HepG2 (cell line): ENCODE data around the gene TBX15. TPM values are rescaled to one million over a fixed set of nuclear protein-coding genes. Genes with fewer than 3 reads are reported as not detected.

Experiments used
- ATAC-seq: fragments of 200-7000 bp; cut with Tn5 transposase; 3 replicates; pipeline ENCODE4 v1.9.1; 2020; ENCODE audit warnings: mild to moderate bottlenecking, moderate library complexity
- BruUV-seq: library from RNA; stranded (reverse); fragments of 400-500 nt; replicated peaks from 2 replicates; lab custom pipeline; 2021; lab: Mats Ljungman, UMichigan
- CTCF ChIA-PET: fragments of 300-600 bp; formaldehyde crosslinking; extraction: SDS; loops from one replicate; lab custom pipeline; 2021; ENCODE audit warnings: low total read pairs, inconsistent platforms, low intra/inter-chr PET ratio; lab: Yijun Ruan, JAX
- POLR2A ChIA-PET: fragments of 350-600 bp; sonication (Branson Sonifier 250); formaldehyde crosslinking; loops from one replicate; lab custom pipeline; 2020; ENCODE audit warnings: antibody characterized with exemption, inconsistent platforms; lab: Yijun Ruan, JAX
- DNase-seq: peaks from one replicate; pipeline ENCODE4 v3.0.0-alpha.2; 2015; ENCODE audit warnings: low spot score
- FAIRE-seq: peaks from 3 replicates; lab custom pipeline; 2011; peaks lifted over from hg19 to GRCh38; lab: Jason Lieb, UNC
- H2AFZ ChIP-seq: one replicate; pipeline ENCODE4 v1.6.1; 2011; ENCODE audit warnings: low read length, inconsistent platforms
- H3K27ac ChIP-seq: fragments of 300-600 bp; 3 replicates; pipeline ENCODE4 v1.8.0; 2011; ENCODE audit warnings: mixed run types, mild to moderate bottlenecking, mixed read lengths, low read length, inconsistent platforms; ENCODE audit not compliant: insufficient read depth; ENCODE audit errors: extremely low read length
- H3K27me3 ChIP-seq, 2 experiments: fragments of 200-600 bp in 1 of 2; 2 replicates in 1 of 2; 3 replicates in 1 of 2; pipeline versions ENCODE4 v1.6.0 to v1.8.0; 2011; ENCODE audit warnings: low read length in 2 of 2, mild to moderate bottlenecking in 2 of 2, moderate library complexity in 2 of 2, inconsistent platforms in 1 of 2; ENCODE audit not compliant: insufficient read depth in 2 of 2, control insufficient read depth in 1 of 2
- H3K36me3 ChIP-seq, 2 experiments: fragments of 200-600 bp in 1 of 2; replicated peaks in 1 of 2; 2 replicates in 1 of 2; 3 replicates in 1 of 2; pipeline versions ENCODE4 v1.5.1 to v1.8.0; 2011; ENCODE audit warnings: low read length in 2 of 2, inconsistent platforms in 1 of 2; ENCODE audit not compliant: insufficient read depth in 2 of 2, control insufficient read depth in 1 of 2
- H3K4me1 ChIP-seq: 2 replicates; pipeline ENCODE4 v1.5.1; 2012; ENCODE audit warnings: low read length, inconsistent platforms; ENCODE audit not compliant: insufficient read depth
- H3K4me2 ChIP-seq: 2 replicates; pipeline ENCODE4 v1.6.0; 2011; ENCODE audit warnings: low read depth, low read length, inconsistent platforms
- H3K4me3 ChIP-seq, 3 experiments: fragments of 200-600 bp in 1 of 3; sonication (generic), shearing (Covaris generic) in 1 of 3; replicated peaks in 1 of 3; 2 replicates each; pipeline ENCODE4 v1.5.1; 2011 to 2016; ENCODE audit warnings: low read length in 3 of 3, inconsistent platforms in 2 of 3, low read depth in 2 of 3, mild to moderate bottlenecking in 2 of 3, control low read depth in 1 of 3, mixed read lengths in 1 of 3; ENCODE audit not compliant: insufficient read depth in 1 of 3
- H3K79me2 ChIP-seq: one replicate; pipeline ENCODE4 v1.6.1; 2011; ENCODE audit warnings: low read length, inconsistent platforms; ENCODE audit not compliant: insufficient read depth
- H3K9ac ChIP-seq: 2 replicates; pipeline ENCODE4 v1.6.0; 2011; ENCODE audit warnings: mild to moderate bottlenecking, low read depth, low read length, inconsistent platforms; ENCODE audit not compliant: insufficient read depth
- H3K9me3 ChIP-seq: 2 replicates; pipeline ENCODE4 v1.5.1; 2012; ENCODE audit warnings: mild to moderate bottlenecking, low read length
- H4K20me1 ChIP-seq: 2 replicates; pipeline ENCODE4 v1.6.0; 2011; ENCODE audit warnings: inconsistent platforms, mild to moderate bottlenecking, low read length, moderate library complexity; ENCODE audit not compliant: insufficient read depth
- AKAP8 ChIP-seq: sonication (generic); formaldehyde crosslinking; IDR thresholded peaks from 2 replicates; pipeline ENCODE4 v1.5.1; 2020; ENCODE audit warnings: mild to moderate bottlenecking, missing genetic modification reagents
- ASH2L ChIP-seq: fragments of 300-600, 200-600 bp; sonication (generic); IDR thresholded peaks from 2 replicates; pipeline ENCODE4 v1.7.0; 2017; ENCODE audit warnings: low read depth, mild to moderate bottlenecking, moderate library complexity, mixed read lengths, low read length; ENCODE audit not compliant: insufficient read length
- BHLHE40 ChIP-seq: IDR thresholded peaks from 2 replicates; pipeline ENCODE4 v1.6.1; 2011; ENCODE audit warnings: low read length, improper control_type of control experiment
- CREM ChIP-seq, 2 experiments: sonication (generic) in 1 of 2; formaldehyde crosslinking in 1 of 2; IDR thresholded peaks; 2 replicates each; pipeline versions ENCODE4 v1.4.0 to v1.6.1; 2016 to 2020; ENCODE audit warnings: antibody characterized with exemption in 1 of 2, mild to moderate bottlenecking in 1 of 2, missing genetic modification reagents in 1 of 2
- GABPB1 ChIP-seq: IDR thresholded peaks from 2 replicates; pipeline ENCODE4 v1.6.1; 2016; ENCODE audit warnings: mild to moderate bottlenecking, missing genetic modification reagents, moderate library complexity, missing compliant biosample characterization
- LCORL ChIP-seq, 2 experiments: fragments of 450-650 bp in 1 of 2; sonication (generic) in 1 of 2; formaldehyde crosslinking in 1 of 2; IDR thresholded peaks; 2 replicates each; pipeline versions ENCODE4 v1.5.0 to v1.6.1; 2017 to 2020; ENCODE audit warnings: antibody characterized with exemption in 1 of 2, missing genetic modification reagents in 1 of 2
- PRPF4 ChIP-seq: fragments of 200-400 bp; formaldehyde crosslinking; IDR thresholded peaks from 2 replicates; pipeline ENCODE4 v1.6.1; 2016; ENCODE audit warnings: low read length, low read depth; ENCODE audit not compliant: poor library complexity, severe bottlenecking
- SNAI1 ChIP-seq: sonication (generic); formaldehyde crosslinking; IDR thresholded peaks from 2 replicates; pipeline ENCODE4 v1.5.0; 2020; ENCODE audit warnings: mild to moderate bottlenecking, missing genetic modification reagents, borderline replicate concordance
- SP1 ChIP-seq, 2 experiments: fragments of 450-650 bp in 1 of 2; sonication (generic) in 1 of 2; formaldehyde crosslinking in 1 of 2; IDR thresholded peaks; 2 replicates each; pipeline versions ENCODE4 v1.4.0 to v1.6.1; 2016 to 2020; ENCODE audit warnings: missing genetic modification reagents in 1 of 2
- ZIK1 ChIP-seq: sonication (generic); formaldehyde crosslinking; IDR thresholded peaks from 2 replicates; pipeline ENCODE4 v1.5.0; 2020; ENCODE audit warnings: mild to moderate bottlenecking, low read depth, missing genetic modification reagents, borderline replicate concordance
- ZNF180 ChIP-seq: sonication (generic); formaldehyde crosslinking; IDR thresholded peaks from 2 replicates; pipeline ENCODE4 v1.4.0; 2020; ENCODE audit warnings: low read depth, missing genetic modification reagents, borderline replicate concordance
- ZNF468 ChIP-seq: sonication (generic); formaldehyde crosslinking; IDR thresholded peaks from 2 replicates; pipeline ENCODE4 v1.8.0; 2022; ENCODE audit warnings: mild to moderate bottlenecking, moderate library complexity, missing genetic modification reagents
- WGBS: methylation state at CpG from one replicate; pipeline ENCODE4 v1.1.6; 2017; ENCODE audit warnings: low lambda C conversion rate; 5-methylcytosine and 5-hydroxymethylcytosine counted together
- in situ Hi-C: cut with HindIII; loops from 2 replicates; pipeline ENCODE4 v1.10.0; 2017; ENCODE audit warnings: low pct_unique_long_range_greater_than_20kb; ENCODE audit not compliant: extremely low pct_ligation_motif_present
- intact Hi-C: fragments of 100-400 bp; cut with micrococcal nuclease; formaldehyde crosslinking; loops from one replicate; pipeline ENCODE4 v1.10.0; 2022; ENCODE audit not compliant: unreplicated experiment
- polyA plus RNA-seq, 8 experiments: library from polyadenylated mRNA; depleted of rRNA in 3 of 8; stranded (reverse) in 7 of 8; unstranded in 1 of 8; fragments of >200 nt; fragmentation: Illumina TruSeq in 4 of 8; extraction: Trizol in 4 of 8; gene quantifications; 2 replicates each; pipeline versions ENCODE4 v1.2.1 to v1.2.3, GENCODE V29; 2011 to 2016; ENCODE audit warnings: low read depth in 4 of 8, missing spikeins in 1 of 8, mixed read lengths in 1 of 8; ENCODE audit not compliant: insufficient read depth in 1 of 8
- total RNA-seq, 5 experiments: library from RNA; depleted of rRNA; stranded (reverse); fragments of >200 nt; fragmentation: Illumina TruSeq; extraction: Trizol; gene quantifications; 2 replicates each; pipeline ENCODE4 v1.2.3, GENCODE V29; 2016; ENCODE audit warnings: low read depth in 1 of 5
- TF ChIP-seq, protein P1 (sequence below): sonication (generic); formaldehyde crosslinking; IDR thresholded peaks from 2 replicates; pipeline ENCODE4 v1.4.0; 2020; ENCODE audit warnings: low read depth, mild to moderate bottlenecking, missing genetic modification reagents
- TF ChIP-seq, protein P2 (sequence below): sonication (generic); formaldehyde crosslinking; IDR thresholded peaks from 2 replicates; pipeline ENCODE4 v1.5.0; 2020; ENCODE audit warnings: missing genetic modification reagents, mild to moderate bottlenecking, borderline replicate concordance
- TF ChIP-seq, protein P3 (sequence below): fragments of 450-650 bp; IDR thresholded peaks from 2 replicates; pipeline ENCODE4 v1.6.1; 2017; ENCODE audit warnings: mild to moderate bottlenecking

Gene TBX15
- total and polyA plus RNA-seq, 2 of the 13 experiments (the other 11 are each of a cell fraction or from before 2014, with no cell fraction given): 0.42 to 1.9 TPM

DNA sequence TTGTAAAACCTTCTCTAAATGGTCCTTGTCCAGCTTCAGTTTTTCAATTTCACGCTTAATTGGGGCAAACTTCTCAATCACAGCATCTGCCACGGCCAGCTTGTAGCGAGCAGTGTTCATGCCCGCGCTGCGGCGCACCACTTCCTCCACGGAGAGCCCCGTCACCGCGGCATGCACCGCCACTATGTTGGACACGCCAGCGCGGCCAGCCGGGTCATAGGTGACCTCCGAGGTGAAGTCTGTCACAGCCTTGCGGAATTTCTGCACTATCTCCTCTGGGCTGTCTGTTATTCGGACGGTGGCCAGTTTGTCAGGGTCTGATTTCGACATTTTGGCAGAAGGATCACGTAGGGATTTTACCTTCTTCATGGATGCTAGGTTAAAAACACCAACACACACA, 44.8 kb upstream of the TBX15 start (continued):
- TF ChIP-seq ZNF180 (CRISPR knock-in tag): no peak
- no peak for TF ChIP-seq BHLHE40
- TF ChIP-seq, protein P1, sequence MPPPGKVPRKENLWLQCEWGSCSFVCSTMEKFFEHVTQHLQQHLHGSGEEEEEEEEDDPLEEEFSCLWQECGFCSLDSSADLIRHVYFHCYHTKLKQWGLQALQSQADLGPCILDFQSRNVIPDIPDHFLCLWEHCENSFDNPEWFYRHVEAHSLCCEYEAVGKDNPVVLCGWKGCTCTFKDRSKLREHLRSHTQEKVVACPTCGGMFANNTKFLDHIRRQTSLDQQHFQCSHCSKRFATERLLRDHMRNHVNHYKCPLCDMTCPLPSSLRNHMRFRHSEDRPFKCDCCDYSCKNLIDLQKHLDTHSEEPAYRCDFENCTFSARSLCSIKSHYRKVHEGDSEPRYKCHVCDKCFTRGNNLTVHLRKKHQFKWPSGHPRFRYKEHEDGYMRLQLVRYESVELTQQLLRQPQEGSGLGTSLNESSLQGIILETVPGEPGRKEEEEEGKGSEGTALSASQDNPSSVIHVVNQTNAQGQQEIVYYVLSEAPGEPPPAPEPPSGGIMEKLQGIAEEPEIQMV (CRISPR knock-in tag): no peak
- no peak for TF ChIP-seq SP1 (IDR thresholded peaks at IDR 0.05)
- no peak for TF ChIP-seq SP1 (CRISPR knock-in tag; IDR thresholded peaks at IDR 0.05)
- TF ChIP-seq, protein P2, sequence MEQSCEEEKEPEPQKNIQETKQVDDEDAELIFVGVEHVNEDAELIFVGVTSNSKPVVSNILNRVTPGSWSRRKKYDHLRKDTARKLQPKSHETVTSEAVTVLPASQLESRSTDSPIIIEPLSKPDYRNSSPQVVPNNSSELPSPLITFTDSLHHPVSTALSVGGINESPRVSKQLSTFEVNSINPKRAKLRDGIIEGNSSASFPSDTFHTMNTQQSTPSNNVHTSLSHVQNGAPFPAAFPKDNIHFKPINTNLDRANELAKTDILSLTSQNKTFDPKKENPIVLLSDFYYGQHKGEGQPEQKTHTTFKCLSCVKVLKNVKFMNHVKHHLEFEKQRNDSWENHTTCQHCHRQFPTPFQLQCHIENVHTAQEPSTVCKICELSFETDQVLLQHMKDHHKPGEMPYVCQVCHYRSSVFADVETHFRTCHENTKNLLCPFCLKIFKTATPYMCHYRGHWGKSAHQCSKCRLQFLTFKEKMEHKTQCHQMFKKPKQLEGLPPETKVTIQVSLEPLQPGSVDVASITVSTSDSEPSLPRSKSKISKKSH (CRISPR knock-in tag): no peak
- TF ChIP-seq PRPF4: no peak

DNA sequence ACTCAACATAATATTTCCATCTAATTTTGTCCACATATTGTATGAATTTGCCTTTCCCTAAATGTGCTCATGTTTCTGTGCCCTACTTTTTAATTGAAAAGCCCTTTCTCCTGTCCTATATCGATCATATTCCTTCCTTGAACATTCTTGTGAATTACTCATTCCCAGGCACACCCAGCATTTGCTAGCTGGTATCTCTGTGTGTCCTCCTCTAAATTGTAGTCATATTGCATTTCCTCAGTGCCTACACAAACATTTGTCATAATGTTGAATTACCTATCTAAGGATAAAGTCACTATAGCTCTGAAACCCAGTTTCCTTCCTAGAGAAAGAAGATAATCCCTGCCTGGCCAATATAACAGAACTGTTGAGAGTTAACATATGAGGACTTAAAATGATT, 39.6 kb upstream of the TBX15 start:
- Histone ChIP-seq H3K9ac (no peak overlapping the region), H3K9me3 (no peaks in the 10 kb centered on the region), H2AFZ (no peak overlapping the region), H3K4me2 (no peak overlapping the region), H3K27me3 (no peaks in the 10 kb centered on the region), H3K4me3 (no peak overlapping the region), H3K36me3 (peaks cover 0 to 1% of the 10 kb centered on the region in 2 experiments; a peak in 1 of 5 replicates), H3K4me1 (no peaks in the 10 kb centered on the region), H3K79me2 (no peaks in the 10 kb centered on the region), H3K27ac (no peak overlapping the region), H4K20me1 (no peaks in the 10 kb centered on the region)
- intact Hi-C loops: no loop called here
- POLR2A ChIA-PET: no interaction called here
- DNase-seq: no peak
- ATAC-seq: no peak
- in situ Hi-C loops: no loop called here
- WGBS: 90% methylated on average over 1 of the region's 1 CpG
- BruUV-seq: no TSS peak
- FAIRE-seq: no peak
- CTCF ChIA-PET: no interaction called here
- TF ChIP-seq, protein P3, sequence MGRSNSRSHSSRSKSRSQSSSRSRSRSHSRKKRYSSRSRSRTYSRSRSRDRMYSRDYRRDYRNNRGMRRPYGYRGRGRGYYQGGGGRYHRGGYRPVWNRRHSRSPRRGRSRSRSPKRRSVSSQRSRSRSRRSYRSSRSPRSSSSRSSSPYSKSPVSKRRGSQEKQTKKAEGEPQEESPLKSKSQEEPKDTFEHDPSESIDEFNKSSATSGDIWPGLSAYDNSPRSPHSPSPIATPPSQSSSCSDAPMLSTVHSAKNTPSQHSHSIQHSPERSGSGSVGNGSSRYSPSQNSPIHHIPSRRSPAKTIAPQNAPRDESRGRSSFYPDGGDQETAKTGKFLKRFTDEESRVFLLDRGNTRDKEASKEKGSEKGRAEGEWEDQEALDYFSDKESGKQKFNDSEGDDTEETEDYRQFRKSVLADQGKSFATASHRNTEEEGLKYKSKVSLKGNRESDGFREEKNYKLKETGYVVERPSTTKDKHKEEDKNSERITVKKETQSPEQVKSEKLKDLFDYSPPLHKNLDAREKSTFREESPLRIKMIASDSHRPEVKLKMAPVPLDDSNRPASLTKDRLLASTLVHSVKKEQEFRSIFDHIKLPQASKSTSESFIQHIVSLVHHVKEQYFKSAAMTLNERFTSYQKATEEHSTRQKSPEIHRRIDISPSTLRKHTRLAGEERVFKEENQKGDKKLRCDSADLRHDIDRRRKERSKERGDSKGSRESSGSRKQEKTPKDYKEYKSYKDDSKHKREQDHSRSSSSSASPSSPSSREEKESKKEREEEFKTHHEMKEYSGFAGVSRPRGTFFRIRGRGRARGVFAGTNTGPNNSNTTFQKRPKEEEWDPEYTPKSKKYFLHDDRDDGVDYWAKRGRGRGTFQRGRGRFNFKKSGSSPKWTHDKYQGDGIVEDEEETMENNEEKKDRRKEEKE: no peak
- TF ChIP-seq AKAP8 (CRISPR knock-in tag) (no peak), GABPB1 (no peak), LCORL (IDR thresholded peaks at IDR 0.05) (no peak), LCORL (CRISPR knock-in tag; IDR thresholded peaks at IDR 0.05) (no peak), ZNF468 (CRISPR knock-in tag) (no peak), ZIK1 (CRISPR knock-in tag) (no peak), ASH2L (no peak), SNAI1 (CRISPR knock-in tag) (no peak), CREM (IDR thresholded peaks at IDR 0.05) (no peak), CREM (CRISPR knock-in tag; IDR thresholded peaks at IDR 0.05) (no peak)
